Iris pigment epithelial cell (primary cell): ENCODE data around the gene MRPL28.
A peak's percentile ranks its signal among the peaks of the same experiment; 100 is the strongest.
"Not testable (repeated sequence)": the region's sequence is repeated elsewhere in the genome, so short reads cannot be mapped to it uniquely, and the experiment has no call there.

Source experiments
- DNase-seq: peaks from one replicate; pipeline ENCODE4 v3.0.0-alpha.2; 2011; ENCODE audit warnings: low read depth

Gene MRPL28

GRCh38 chr16:373020-373598 lies 2.8 kb upstream of the MRPL28 start:
- DNase-seq, result no peak

- no peak for DNase-seq
These were observed 2.1 kb upstream of the MRPL28 start for GRCh38 chr16:372302-372983.

- DNase-seq, result no peak
These were observed 1.4 kb upstream of the MRPL28 start for GRCh38 chr16:371515-372301.

GRCh38 chr16:370979-371514 lies 709 bp upstream of the MRPL28 start:
- DNase-seq, result no peak

- DNase-seq, result peak; percentile 41
These were observed 387 bp downstream of the MRPL28 start for GRCh38 chr16:369866-370436.

- no peak for DNase-seq
These were observed 968 bp downstream of the MRPL28 start for GRCh38 chr16:369275-369865.

- DNase-seq, result no peak
These were observed 1.8 kb downstream of the MRPL28 start for GRCh38 chr16:368388-369158.

GRCh38 chr16:367333-367903 lies 2.9 kb downstream of the MRPL28 start:
- DNase-seq, result no peak

- DNase-seq, result no peak
These were observed 3.9 kb downstream of the MRPL28 start for GRCh38 chr16:366476-366875.

GRCh38 chr16:364595-365491 lies 5.5 kb downstream of the MRPL28 start:
- no peak for DNase-seq

- DNase-seq, result no peak
These were observed 6.4 kb downstream of the MRPL28 start for GRCh38 chr16:363766-364490.

- DNase-seq, result no peak
These were observed 7.1 kb downstream of the MRPL28 start for GRCh38 chr16:363110-363765.

- not testable (repeated sequence) for DNase-seq
These were observed 7.7 kb downstream of the MRPL28 start for GRCh38 chr16:362702-362999.

GRCh38 chr16:361872-362701 lies 8.3 kb downstream of the MRPL28 start:
- DNase-seq, result peak; percentile 72

- DNase-seq, result no peak
These were observed 8.9 kb downstream of the MRPL28 start for GRCh38 chr16:361341-361871.

GRCh38 chr16:360698-361336 lies 9.5 kb downstream of the MRPL28 start:
- DNase-seq, result no peak
